ENCODE results near the gene ZNF207.
"Not testable (repeated sequence)": the region's sequence is repeated elsewhere in the genome, so short reads cannot be mapped to it uniquely, and the experiment has no call there.

Gene ZNF207

DNA sequence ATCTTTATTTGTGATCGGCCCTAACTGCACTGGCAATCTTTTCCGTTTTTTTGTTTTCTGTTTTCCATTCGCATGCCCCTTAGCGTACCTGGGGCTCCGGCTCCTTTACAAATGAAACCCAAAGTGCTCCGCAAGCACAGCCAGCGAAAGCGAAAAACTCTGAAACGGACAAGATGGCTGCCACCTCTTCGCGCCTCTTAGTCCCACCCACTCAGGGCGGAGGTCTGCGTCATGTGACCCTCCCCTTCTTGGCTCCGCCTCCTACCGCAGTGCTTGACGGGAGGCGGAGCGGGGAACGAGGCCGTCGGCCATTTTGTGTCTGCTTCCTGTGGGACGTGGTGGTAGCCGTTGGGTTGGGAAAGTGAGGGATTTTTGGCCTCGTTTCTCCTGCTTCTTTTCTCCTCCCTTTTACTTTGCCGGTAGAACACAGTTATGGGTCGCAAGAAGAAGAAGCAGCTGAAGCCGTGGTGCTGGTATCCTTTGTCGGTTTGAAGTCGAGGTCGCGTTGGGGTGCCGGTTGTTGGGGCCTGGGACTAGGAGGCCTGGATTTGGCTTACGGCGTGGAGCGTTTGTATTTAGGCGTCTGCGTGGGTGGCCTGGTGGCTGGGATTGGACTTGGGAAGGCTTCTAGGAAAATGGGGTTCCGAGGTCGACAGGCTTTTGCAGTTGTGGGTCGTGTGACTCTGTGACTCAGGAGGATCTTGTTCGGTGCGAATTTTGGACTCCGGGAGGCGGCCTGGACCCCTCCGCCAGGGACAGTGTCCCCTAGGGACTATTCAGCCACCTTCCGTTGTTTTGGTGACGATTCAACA is at the start of gene ZNF207:
Gene ZNF207 (plus strand): TSS at position 304 of the 812 bp plus-strand sequence. CDS start 129 bp downstream, at position 433.
- DNase-seq, result peak; percentile 98

DNA sequence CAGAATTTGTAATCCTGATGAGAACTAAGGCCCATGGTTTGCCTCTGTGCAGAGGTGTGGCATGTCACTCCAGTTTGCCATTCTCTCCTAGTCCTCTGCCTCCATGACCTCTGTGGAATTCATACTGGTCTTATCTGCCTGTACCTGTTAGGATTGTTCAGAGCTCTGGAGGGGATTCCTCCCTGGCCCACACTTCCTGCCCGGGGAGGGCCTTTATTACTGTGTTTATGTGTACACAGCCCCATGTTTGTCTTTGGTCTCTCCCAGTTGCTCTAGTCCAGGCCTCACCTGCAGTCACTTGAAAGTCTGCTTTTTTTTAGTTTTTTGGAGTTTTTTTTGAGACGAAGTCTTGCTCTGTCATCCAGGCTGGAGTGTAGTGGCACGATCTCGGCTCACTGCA is 47.9 kb upstream of the ZNF207 start:
- no peak for DNase-seq

DNA sequence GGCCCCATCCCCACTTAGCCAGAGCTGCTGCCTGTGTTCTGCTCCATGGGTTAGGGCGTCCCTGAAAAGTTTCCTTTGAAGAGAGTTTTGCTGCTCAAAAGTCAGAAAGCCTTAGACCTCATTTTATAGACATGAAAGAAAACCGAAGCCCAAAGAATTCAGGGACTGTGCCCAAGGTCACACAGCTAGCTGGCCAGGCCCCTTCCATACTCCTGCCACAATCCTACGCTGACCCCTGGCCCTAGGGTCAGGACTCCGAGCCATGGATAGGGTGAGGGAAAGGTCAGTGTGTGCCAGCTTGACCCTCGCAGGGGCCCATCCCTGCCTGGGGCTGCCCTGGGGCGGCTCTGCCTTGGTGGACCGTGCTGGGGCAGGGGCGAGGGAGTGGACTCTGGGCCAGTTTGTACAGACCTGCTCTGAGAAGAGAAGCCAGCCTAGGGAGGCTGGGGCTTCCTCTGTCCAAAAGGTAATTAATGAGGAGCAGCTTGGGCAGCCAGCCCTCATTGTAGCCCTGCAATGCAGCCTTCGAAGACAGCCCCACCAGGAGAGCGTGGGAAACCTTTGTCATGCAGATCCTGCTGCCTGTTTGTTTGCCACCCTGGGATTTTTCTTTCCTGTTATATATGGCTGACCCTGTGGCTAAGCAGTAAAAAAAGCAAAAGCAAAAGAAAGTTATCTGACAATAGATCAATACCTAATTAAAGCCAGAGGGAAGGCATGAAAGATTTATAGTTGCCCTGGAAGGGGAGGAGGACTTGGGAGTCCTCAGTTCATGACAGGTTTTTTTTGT is 46.9 kb upstream of the ZNF207 start:
- no peak for DNase-seq

DNA sequence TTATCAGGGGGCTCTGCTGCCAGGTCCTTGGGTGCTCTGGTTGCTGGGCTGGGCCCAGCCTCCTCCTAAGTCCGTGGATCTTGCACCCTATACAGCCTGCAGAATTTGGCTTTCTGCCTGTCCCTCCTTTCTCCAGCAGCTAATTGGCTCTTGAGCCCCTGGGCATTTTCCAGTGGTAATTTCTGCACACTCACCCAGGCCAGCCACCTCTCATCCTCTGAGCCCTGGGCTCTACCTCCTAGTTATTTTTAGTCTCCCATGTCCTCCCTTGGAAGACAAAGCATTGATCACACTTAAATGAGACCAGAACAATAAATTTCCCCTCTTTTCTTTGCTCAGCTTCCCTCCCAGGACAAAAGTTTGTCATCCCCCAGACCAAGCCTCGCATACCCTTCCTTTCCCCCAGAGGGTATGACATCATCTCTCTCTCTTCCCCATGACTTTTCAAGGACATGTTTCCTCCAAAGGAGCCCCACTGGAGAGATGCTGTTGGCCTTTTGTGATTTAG is 46.1 kb upstream of the ZNF207 start:
- peak; percentile 57 for DNase-seq

DNA sequence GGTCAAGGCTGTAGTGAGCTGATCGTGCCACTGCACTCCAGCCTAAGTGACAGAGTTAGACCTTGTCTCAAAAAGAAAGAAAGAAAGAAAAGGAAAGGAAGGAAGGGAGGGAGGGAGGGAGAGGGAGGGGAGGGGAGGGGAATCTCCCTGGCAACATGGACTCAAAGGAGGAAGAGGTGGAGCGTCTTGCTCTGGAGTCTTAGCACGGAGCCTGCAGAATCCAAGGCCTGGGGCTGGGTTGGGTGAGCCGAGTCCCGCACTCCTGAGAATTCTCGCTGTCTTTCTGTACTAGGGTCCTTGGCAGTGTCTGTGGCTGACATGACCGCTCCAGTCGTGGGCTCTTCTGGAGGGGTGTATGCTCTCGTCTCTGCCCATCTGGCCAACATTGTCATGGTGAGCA is 44.9 kb upstream of the ZNF207 start:
- no peak for DNase-seq

DNA sequence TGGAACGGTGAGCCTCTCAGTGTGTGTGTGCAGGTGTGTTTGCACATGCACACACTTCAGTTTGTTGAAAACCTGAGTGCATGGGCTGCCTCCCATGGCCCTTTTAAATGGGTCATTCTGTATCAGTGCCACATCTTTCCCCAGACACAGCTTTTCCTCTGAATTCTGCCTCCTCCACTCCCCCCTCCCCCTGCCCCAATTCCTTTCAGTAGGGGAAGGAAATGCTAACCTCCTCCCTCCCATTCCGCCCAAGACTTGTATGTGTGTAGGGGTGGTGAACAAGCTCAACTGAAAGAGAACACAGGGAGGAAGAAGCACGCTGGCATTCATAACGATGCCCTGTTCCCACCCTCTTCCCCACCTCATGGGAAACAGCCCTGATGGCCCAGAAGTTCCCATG is 42.3 kb upstream of the ZNF207 start:
- peak; percentile 30 for DNase-seq

DNA sequence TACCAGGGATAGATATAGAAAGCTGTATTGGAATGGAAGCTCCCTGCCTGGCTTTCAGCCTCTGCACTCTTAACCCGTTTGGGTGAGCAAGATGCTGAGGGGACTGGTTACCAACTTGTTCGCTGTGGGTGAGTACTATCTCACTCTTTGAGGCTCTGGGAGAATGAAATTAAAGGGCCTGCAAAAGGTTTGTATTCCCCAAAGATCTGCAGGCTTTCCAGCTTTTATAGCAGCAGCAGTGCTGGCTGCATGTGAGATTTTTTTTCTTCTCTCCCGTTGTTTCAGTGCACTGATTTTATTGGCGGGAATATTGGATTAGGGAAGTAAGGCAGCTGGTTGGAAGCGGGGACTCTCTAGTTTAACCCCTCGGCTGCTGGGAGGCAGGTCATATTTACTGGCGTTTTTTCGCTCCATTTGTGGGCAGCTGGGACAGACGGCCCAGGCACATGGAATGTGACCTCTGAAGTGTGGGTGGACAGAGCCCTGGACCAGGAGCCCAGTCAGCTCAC is 38.9 kb upstream of the ZNF207 start:
- DNase-seq, result peak; percentile 15

DNA sequence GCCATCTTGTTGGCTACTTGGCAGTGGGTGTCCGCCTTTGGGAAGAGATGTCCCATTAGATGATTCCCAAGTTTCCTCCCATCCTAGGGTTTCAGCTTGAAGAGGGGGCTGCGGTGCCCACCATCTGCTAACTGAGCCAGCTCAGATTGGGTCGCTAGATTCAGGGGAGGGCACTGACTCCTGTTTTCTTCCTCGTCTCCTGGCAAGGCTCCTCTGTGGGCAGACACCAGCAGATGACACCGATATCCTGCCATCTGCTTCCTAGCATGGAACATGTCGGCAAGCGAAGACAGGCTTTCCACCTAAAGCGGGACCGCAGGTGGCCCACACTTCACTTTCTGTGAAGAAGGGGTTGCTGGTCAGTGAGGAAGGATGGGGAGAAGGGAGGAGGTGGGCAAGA is 35.3 kb upstream of the ZNF207 start:
- no peak for DNase-seq

DNA sequence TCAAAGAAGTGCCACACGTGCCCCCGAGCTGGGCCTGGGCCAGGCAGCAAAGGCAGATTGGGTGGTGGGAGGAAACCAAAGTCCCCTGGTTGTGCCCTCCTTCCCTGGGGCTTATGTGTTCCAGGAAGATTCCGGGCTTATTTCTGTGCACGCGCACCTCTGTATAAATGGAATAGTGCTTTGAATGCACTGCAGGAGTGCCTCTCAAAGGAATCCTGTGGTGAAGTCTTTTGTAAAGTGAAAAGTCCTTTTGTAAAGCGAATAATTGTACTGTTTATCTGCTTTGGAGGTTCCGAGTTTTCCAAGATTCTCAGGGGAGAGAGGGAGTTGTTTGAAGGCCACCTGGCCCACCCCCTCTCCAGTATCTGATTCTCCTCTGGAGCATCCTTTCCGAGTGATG is 34.8 kb upstream of the ZNF207 start:
- DNase-seq, result no peak

DNA sequence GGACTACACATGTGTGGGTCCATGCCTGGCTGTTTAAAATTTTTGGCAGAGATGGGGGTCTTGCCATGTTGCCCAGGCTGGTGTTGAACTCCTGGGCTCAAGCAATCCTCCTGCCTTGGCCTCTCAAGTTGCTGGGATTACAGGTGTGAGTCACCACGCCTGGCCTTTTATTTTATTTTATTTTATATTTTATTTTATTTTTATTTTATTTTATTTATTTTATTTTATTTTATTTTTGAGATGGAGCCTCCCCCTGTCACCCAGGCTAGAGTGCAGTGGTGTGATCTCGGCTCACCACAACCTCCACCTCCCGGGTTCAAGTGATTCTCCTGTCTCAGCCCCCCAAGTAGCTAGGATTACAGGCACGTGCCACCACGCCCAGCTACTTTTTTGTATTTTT is 33.3 kb upstream of the ZNF207 start:
- DNase-seq, result not testable (repeated sequence)

DNA sequence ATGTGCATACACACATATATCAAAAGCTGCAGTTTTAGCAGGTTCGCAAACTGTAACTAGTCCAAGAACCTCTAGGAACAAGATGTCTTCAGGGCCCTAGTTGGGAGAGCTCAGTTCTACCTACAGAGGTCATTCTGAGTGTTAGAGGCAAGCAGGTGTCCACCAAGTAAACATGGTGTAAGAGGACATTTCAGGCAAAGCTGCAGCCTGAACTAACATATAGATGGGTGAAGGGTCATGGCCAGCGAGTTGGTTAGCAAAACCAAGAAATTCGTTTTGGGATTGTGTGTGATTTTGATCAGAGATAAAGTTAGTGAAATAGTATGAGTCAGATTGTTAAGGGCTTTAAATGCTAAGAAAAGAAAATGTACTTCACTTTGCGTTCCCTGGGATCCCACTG is 32.6 kb upstream of the ZNF207 start:
- no peak for DNase-seq

DNA sequence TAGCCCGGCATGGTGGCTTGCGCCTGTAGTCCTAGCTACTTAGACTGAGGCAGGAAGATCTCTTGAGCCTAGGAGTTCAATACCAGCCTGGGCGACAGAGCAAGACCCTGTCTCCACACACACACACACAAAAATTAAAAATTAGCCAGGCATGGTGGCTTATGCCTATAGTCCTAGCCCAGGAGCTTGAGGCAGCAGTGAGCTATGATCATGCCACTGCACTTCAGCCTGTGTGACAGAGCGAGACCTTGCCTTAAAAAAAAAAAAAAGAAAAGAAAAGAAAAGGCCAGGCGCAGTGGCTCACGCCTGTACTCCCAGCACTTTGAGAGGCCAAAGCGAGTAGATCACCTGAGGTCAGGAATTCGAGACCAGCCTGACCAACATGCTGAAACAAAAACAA is 31.9 kb upstream of the ZNF207 start:
- no peak for DNase-seq

DNA sequence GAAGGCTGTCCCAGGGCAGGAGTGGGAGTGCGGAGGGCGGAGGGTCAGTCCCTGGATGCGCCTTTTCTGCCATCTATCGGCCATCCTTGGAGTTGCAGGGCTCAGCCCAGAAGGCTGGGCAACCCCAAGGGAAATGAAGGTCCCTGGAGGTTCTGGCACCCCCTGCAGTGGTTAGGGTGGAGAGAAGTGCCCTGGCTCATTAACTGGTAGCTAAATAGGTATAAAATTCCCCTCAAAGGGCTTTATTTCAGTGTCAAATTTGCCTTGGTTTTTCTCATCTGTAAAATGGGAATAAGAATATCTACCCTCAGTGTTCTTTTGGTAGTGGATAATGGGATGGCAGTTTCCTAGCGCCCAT is 30.4 kb upstream of the ZNF207 start:
- DNase-seq, result peak; percentile 26

DNA sequence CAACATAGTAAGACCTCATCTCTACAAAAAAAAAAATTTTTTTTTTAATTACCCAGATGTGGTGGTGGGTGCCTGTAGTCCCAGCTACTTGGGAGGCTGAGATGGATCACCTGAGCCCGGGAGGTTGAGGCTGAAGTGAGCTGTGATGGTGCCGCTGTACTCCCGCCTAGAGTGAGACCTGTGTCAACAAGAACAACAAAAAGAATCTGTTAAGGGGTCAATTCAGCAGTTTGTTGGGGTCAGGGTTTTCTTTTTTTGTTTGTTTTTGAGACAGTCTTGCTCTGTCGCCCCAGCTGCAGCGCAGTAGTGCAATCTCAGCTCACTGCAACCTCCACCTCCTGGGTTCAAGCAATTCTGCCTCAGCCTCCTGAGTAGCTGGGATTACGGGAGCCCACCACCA is 29.9 kb upstream of the ZNF207 start:
- DNase-seq, result not testable (repeated sequence)

DNA sequence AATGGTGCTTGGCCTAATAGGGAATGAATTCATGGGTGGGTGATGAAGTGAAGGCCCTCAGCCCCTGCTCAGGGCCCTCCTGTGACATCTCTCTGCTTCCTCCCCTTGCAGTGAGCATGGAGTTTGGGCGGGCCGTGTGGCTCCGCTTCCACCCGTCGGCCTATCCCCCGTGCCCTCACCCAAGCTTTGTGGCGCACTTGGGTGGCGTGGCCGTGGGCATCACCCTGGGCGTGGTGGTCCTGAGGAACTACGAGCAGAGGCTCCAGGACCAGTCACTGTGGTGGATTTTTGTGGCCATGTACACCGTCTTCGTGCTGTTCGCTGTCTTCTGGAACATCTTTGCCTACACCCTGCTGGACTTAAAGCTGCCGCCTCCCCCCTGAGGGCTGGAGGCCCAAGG is 29.1 kb upstream of the ZNF207 start:
- no peak for DNase-seq

DNA sequence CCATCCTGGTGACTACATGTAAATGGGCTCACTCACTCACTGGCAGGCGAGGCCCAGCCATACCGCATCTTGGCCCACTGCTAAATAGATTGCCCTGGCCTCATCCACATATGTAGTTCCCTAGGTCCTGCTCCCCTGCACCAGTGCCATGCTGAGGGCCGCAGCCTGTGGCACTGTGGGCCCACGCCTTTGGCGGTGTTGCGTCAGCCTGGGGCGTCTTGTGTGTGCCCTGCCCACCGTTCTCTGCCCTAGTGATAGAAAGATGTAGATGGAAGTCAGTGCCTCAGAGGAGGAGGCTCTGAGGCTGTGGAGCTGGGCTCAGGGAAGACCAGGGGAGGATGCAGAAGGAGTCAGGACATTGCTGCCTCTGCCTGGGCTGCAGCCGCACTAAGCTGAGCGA is 26.9 kb upstream of the ZNF207 start:
- DNase-seq, result no peak

DNA sequence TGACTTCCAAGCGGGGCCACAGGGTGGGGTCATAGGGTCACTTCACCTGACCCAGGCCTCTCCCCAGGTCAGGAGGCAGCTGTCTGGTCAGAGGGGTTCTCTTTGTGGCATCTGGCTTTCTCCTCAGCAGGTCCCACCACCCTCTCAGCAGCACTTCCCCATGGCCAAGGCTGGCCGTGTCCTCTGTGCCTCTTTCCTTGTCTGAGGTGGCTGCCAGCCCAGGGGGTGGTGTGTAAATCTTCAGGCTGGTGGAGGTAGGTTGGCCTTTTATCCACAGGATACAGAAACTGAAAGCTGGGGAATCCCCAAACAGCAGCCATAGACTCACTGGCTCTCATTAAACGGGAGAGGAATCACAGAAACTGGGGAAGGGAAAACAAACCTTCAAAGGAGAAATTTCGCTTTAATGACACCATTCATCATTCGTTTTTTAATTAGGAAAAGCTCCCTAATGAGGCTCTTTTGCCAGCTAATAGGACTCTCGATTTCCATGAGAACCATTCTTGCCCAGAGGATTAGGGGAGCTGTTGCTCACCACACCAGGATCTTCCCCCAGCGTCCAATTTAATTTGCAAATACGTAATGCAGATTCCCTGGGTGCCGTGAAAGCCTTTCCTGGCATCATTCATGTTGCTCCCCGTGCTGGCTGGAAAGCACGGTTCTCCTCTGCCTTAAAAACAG is 26.0 kb upstream of the ZNF207 start:
- DNase-seq, result no peak

DNA sequence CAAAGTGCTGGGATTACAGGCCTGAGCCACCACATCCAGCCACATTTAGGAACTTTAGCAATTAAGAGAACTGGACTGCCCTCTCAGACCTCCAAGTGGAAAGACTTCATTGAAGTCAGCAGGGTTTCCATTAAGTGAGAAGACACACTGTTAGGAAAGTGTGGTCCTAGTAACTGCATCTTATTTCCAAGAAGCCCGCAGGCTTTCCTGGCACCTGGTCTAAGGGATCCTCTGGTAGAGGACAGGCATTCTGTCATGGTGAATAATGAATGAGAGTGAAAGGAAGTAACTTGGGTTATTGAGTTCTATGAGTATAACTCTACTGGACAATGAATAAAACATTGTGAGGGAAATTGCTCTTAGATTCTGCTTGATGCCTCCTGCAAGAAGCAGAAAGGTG is 22.0 kb upstream of the ZNF207 start:
- no peak for DNase-seq

DNA sequence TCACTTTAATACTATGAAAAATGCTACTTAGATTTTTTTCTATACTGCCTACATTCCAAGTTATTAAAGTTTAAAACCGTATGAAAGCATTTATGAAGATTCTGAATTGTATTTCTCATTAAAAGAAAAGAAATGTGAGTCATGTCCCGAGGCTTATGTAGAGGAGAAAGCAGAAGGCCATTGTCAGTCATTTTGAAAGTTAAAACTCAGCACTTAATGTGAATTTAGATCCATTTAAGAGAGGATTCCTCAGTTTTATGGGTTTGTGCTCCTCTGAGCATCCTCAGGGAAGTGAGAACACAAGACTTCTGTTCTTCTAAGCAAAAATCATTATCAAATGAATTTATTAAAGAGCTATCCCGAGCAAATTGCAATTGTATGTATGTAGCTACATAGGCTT is 19.8 kb upstream of the ZNF207 start:
- no peak for DNase-seq

DNA sequence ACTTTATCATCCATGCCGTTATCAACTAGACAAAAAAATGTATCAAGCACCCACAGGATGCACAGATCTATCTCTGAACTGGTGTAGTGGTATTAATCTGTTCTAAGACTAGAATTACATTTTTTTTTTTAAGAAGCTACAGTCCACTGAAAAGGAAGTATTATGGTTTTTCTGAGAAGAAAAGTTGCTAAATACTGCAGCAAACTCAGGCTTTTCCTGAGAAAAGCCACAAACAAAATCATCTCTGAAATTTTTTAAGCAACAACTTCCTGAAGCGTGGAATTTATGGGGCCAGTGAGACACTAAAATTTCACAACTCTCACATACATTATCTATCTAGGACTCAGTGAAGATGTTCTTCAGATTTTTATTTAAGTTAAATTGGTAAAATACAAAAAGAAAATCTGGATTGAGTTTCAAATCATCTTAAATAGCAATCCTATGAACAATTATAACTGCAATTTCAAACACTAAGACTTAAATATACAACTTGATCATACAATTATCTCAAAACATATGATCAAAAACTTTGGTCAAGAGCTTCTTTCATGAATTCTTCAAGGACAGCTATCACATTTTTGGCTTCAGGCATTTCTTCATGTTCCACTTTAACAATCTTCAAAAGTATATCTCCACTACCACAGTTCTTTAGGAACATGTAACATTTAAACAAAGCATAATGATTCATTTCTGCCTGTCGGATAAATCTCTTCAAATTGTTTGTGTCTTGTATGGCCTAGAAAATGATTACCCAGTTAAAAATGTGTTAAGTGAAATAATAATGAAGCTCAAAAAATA is 18.5 kb upstream of the ZNF207 start:
- no peak for DNase-seq

DNA sequence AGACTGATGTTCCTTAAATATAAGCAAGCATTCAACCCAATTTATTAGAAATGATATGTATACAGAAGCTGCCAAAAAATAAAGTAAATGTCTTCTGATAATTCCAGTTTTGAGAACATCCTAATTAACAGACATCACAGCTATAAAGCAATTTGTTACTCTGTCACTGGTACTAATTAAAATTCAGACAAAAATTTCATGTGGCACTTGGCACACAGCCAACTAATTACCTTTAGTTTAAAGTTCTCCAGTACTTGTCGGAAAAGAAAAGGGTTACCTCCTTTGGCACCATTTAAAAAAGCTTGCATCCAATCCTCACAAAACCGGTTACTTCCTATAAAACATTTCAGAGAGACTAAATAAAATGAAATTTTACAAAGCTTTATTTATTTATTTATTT is 16.8 kb upstream of the ZNF207 start:
- DNase-seq, result no peak

DNA sequence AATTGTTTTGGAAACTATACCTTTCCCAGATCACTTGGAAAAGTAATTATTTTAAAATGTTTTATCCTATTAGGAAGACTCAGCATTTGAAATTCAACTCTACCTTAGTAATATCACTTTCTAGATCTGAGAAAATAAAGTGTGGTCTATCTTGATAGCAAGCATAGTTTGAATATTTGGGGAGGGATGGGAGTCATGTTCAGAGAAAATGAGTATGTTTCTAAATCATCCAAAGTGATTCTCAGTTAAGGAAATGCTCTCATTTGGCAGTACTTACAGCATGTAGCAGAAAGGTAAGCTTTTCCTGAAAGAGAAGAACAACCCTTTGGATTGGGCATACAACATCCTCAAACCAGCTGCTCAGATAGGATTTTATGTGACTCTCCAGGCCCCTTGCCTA is 14.9 kb upstream of the ZNF207 start:
- DNase-seq, result no peak

DNA sequence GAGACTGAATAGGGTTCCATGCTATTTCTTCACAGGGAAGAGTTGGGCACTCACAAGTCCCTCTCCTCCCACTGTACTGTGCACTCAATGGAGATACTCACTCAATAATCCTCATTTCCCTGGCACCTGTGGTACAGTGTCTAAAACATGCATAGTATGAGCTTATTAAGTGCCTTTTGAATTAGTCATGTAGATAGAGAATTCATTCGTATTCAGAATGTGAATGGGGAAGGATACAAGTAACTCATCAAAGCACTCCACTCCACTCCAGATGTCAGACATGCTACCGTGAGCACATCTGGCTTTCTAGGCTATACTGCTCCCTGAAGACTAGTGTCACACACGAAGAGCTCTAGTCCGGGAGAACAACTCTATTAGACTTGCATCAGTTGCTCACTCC is 14.3 kb upstream of the ZNF207 start:
- no peak for DNase-seq
